Subcutaneous adipose tissue (tissue), 4 donors: Measurements from ENCODE around the gene ERCC2. TPM values are rescaled to one million over a fixed set of nuclear protein-coding genes. Genes with fewer than 3 reads are reported as not detected.

Experiments
- CTCF ChIP-seq: fragments of 450-650 bp; IDR thresholded peaks from one replicate; pipeline ENCODE4 v1.5.1; 2016; ENCODE audit warnings: low read depth, mild to moderate bottlenecking, control low read depth, antibody characterized with exemption, moderate library complexity
- total RNA-seq, 4 donors: library from RNA; depleted of rRNA; stranded (reverse); fragments of >200 nt; gene quantifications; one replicate each; pipeline ENCODE4 v1.1.0, GENCODE V29; 2016

The ERCC2 gene
- total RNA-seq, 4 donors from 2014 or later: 3.3 to 18.1 (median 8.0) TPM

GRCh38 chr19:45358213-45358792 is 12.1 kb downstream of the ERCC2 start:
- TF ChIP-seq CTCF: no peak

GRCh38 chr19:45357445-45357783 is 13.0 kb downstream of the ERCC2 start:
- TF ChIP-seq CTCF: no peak

GRCh38 chr19:45356760-45357444 is 13.5 kb downstream of the ERCC2 start:
- TF ChIP-seq CTCF: no peak

- TF ChIP-seq CTCF: no peak
Measured at GRCh38 chr19:45355910-45356309, 14.5 kb downstream of the ERCC2 start.

GRCh38 chr19:45355402-45355801 is 15.0 kb downstream of the ERCC2 start:
- no peak for TF ChIP-seq CTCF

- no peak for TF ChIP-seq CTCF
Measured at GRCh38 chr19:45354241-45354842, 16.0 kb downstream of the ERCC2 start.

GRCh38 chr19:45352914-45353796 is 17.2 kb downstream of the ERCC2 start:
- TF ChIP-seq CTCF: no peak
